ENCODE data around the gene FASTKD2.
"Not testable (repeated sequence)": the region's sequence is repeated elsewhere in the genome, so short reads cannot be mapped to it uniquely, and the experiment has no call there.

Gene FASTKD2

GRCh38 chr2:206804326-206804725 is 38.9 kb downstream of the FASTKD2 start:
- Histone ChIP-seq H3K4me1 (ENCODE audit: insufficient read depth, low read length) (no peaks in the 10 kb centered on the region), H3K9me3 (ENCODE audit: insufficient read depth, low read length, severe bottlenecking) (no peaks in the 10 kb centered on the region)
- no peak for ATAC-seq (ENCODE audit: insufficient read depth, low read depth)

GRCh38 chr2:206805887-206806607 is 40.6 kb downstream of the FASTKD2 start:
- H3K9me3 ChIP-seq (ENCODE audit: insufficient read depth, low read length, severe bottlenecking), result no peaks in the 10 kb centered on the region
- no peak overlapping the region for H3K27ac ChIP-seq (ENCODE audit: low read length)
- H3K9ac ChIP-seq (ENCODE audit: low read depth, low read length), result no peak overlapping the region
- no peaks in the 10 kb centered on the region for H4K20me1 ChIP-seq (ENCODE audit: insufficient read depth, low read length)
- H3K4me2 ChIP-seq (ENCODE audit: insufficient read depth, low read length), result no peak overlapping the region
- H3K4me1 ChIP-seq (ENCODE audit: insufficient read depth, low read length), result no peaks in the 10 kb centered on the region
- ATAC-seq (ENCODE audit: insufficient read depth, low read depth) (no peak), DNase-seq (no peak)
- H3K36me3 ChIP-seq (ENCODE audit: insufficient read depth, low read length), result no peaks in the 10 kb centered on the region
- no peak overlapping the region for H2AFZ ChIP-seq (ENCODE audit: low read depth, low read length)
- H3K4me3 ChIP-seq (ENCODE audit: low read depth in 1 of 2, low read length in 2 of 2), result no peak overlapping the region
- TF ChIP-seq EZH2 (IDR thresholded peaks at IDR 0.05; ENCODE audit: borderline replicate concordance, low read depth, low read length, severe bottlenecking) (no peak), CTCF (IDR thresholded peaks at IDR 0.05; ENCODE audit: borderline replicate concordance, extremely low read depth, low read length, poor library complexity, severe bottlenecking) (no peak)
- H3K79me2 ChIP-seq (ENCODE audit: insufficient read depth, low read length), result no peaks in the 10 kb centered on the region
- no peaks in the 10 kb centered on the region for H3K27me3 ChIP-seq (ENCODE audit: insufficient read depth, low read length, poor library complexity)

More at GRCh38 chr2:206804326-206804725, 38.9 kb downstream of the FASTKD2 start:
- no peak overlapping the region for H2AFZ ChIP-seq (ENCODE audit: low read depth, low read length)
- TF ChIP-seq EZH2 (IDR thresholded peaks at IDR 0.05; ENCODE audit: borderline replicate concordance, low read depth, low read length, severe bottlenecking) (no peak), CTCF (IDR thresholded peaks at IDR 0.05; ENCODE audit: borderline replicate concordance, extremely low read depth, low read length, poor library complexity, severe bottlenecking) (no peak)
- H3K27ac ChIP-seq (ENCODE audit: low read length), result no peak overlapping the region
- H3K36me3 ChIP-seq (ENCODE audit: insufficient read depth, low read length), result no peaks in the 10 kb centered on the region
- H3K9ac ChIP-seq (ENCODE audit: low read depth, low read length), result no peak overlapping the region
- no peaks in the 10 kb centered on the region for H3K79me2 ChIP-seq (ENCODE audit: insufficient read depth, low read length)
- H3K27me3 ChIP-seq (ENCODE audit: insufficient read depth, low read length, poor library complexity), result no peaks in the 10 kb centered on the region
- no peak overlapping the region for H3K4me2 ChIP-seq (ENCODE audit: insufficient read depth, low read length)
- no peak for DNase-seq
- no peak overlapping the region for H3K4me3 ChIP-seq (ENCODE audit: low read depth in 1 of 2, low read length in 2 of 2)
- H4K20me1 ChIP-seq (ENCODE audit: insufficient read depth, low read length), result no peaks in the 10 kb centered on the region

GRCh38 chr2:206807624-206808023 is 42.2 kb downstream of the FASTKD2 start:
- not testable (repeated sequence) for H3K4me1 ChIP-seq (ENCODE audit: insufficient read depth, low read length); H2AFZ ChIP-seq (ENCODE audit: low read depth, low read length); H3K9me3 ChIP-seq (ENCODE audit: insufficient read depth, low read length, severe bottlenecking); H3K4me3 ChIP-seq (ENCODE audit: low read depth in 1 of 2, low read length in 2 of 2); H3K27me3 ChIP-seq (ENCODE audit: insufficient read depth, low read length, poor library complexity); H3K27ac ChIP-seq (ENCODE audit: low read length); H3K4me2 ChIP-seq (ENCODE audit: insufficient read depth, low read length); H3K36me3 ChIP-seq (ENCODE audit: insufficient read depth, low read length); H3K9ac ChIP-seq (ENCODE audit: low read depth, low read length); H4K20me1 ChIP-seq (ENCODE audit: insufficient read depth, low read length); DNase-seq; ATAC-seq (ENCODE audit: insufficient read depth, low read depth); H3K79me2 ChIP-seq (ENCODE audit: insufficient read depth, low read length)

GRCh38 chr2:206812471-206812870 is 47.1 kb downstream of the FASTKD2 start:
- not testable (repeated sequence) for H2AFZ ChIP-seq (ENCODE audit: low read depth, low read length); H3K79me2 ChIP-seq (ENCODE audit: insufficient read depth, low read length); H3K4me2 ChIP-seq (ENCODE audit: insufficient read depth, low read length)

More at GRCh38 chr2:206812471-206812870, 47.1 kb downstream of the FASTKD2 start:
- not testable (repeated sequence) for H3K27ac ChIP-seq (ENCODE audit: low read length); ATAC-seq (ENCODE audit: insufficient read depth, low read depth); H3K9me3 ChIP-seq (ENCODE audit: insufficient read depth, low read length, severe bottlenecking); H3K27me3 ChIP-seq (ENCODE audit: insufficient read depth, low read length, poor library complexity); H3K4me1 ChIP-seq (ENCODE audit: insufficient read depth, low read length); H3K36me3 ChIP-seq (ENCODE audit: insufficient read depth, low read length); H3K9ac ChIP-seq (ENCODE audit: low read depth, low read length); H3K4me3 ChIP-seq (ENCODE audit: low read depth in 1 of 2, low read length in 2 of 2); DNase-seq; H4K20me1 ChIP-seq (ENCODE audit: insufficient read depth, low read length)
